ENCODE measurements around the gene STIMATE. TPM values are rescaled to one million over a fixed set of nuclear protein-coding genes. Genes with fewer than 3 reads are reported as not detected.

Gene STIMATE
- total RNA-seq, 2 donors from 2014 or later, result 45.2 to 75.1 TPM

DNA sequence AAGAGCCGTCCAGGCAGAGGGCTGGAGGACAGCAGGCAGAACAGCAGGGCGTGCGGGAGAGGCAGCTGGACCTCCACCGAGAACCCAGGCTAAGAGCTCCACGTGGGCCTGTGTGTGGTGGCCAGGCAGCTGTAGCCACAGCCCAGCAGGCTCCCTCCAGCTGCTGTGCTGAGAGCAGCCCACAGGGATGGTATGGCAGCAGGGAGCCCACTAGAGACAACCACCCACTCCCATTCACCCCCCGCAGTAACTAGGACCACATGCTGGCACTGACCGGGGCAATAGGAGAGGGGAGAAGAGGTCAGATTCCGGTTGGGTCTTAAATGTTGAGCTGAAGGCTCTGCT lies 37.0 kb downstream of the STIMATE start:
- no peak for TF ChIP-seq CTCF (IDR thresholded peaks at IDR 0.05)
- H3K36me3 ChIP-seq, result peaks cover 3% of the 10 kb centered on the region
- ATAC-seq (ENCODE audit: insufficient number of reproducible peaks, low FRiP score, low read depth), result no peak

GRCh38 chr3:52859686-52860423 lies 37.5 kb downstream of the STIMATE start:
- ATAC-seq (ENCODE audit: insufficient number of reproducible peaks, low FRiP score, low read depth) (no peak), DNase-seq (ENCODE audit: low spot score) (no peak)
- Histone ChIP-seq H3K36me3 (peaks cover 3% of the 10 kb centered on the region), H3K4me3 (no peak overlapping the region), H3K27me3 (replicated peaks; ENCODE audit: insufficient read depth) (no peaks in the 10 kb centered on the region), H3K4me1 (ENCODE audit: control insufficient read depth in 1 of 2, low read depth in 2 of 2) (peaks cover 0 to 4% of the 10 kb centered on the region in 2 donors), H3K27ac (no peak overlapping the region), H3K9me3 (no peaks in the 10 kb centered on the region)
- no peak for TF ChIP-seq CTCF (IDR thresholded peaks at IDR 0.05)

More for the DNA sequence above, 37.0 kb downstream of the STIMATE start:
- Histone ChIP-seq H3K9me3 (no peaks in the 10 kb centered on the region), H3K27ac (no peak overlapping the region), H3K27me3 (replicated peaks; ENCODE audit: insufficient read depth) (no peaks in the 10 kb centered on the region), H3K4me1 (ENCODE audit: control insufficient read depth in 1 of 2, low read depth in 2 of 2) (peaks cover 0 to 4% of the 10 kb centered on the region in 2 donors), H3K4me3 (no peak overlapping the region)
- no peak for DNase-seq (ENCODE audit: low spot score)

GRCh38 chr3:52857864-52858263 lies 39.5 kb downstream of the STIMATE start:
- no peaks in the 10 kb centered on the region for H3K9me3 ChIP-seq
- H3K27ac ChIP-seq, result no peak overlapping the region
- peaks cover 3% of the 10 kb centered on the region for H3K36me3 ChIP-seq
- ATAC-seq (ENCODE audit: insufficient number of reproducible peaks, low FRiP score, low read depth) (no peak), DNase-seq (ENCODE audit: low spot score) (no peak)
- H3K4me3 ChIP-seq, result no peak overlapping the region
- H3K4me1 ChIP-seq (ENCODE audit: control insufficient read depth in 1 of 2, low read depth in 2 of 2), result peaks cover 0 to 4% of the 10 kb centered on the region in 2 donors
- TF ChIP-seq CTCF (IDR thresholded peaks at IDR 0.05), result no peak
- no peaks in the 10 kb centered on the region for H3K27me3 ChIP-seq (replicated peaks; ENCODE audit: insufficient read depth)

DNA sequence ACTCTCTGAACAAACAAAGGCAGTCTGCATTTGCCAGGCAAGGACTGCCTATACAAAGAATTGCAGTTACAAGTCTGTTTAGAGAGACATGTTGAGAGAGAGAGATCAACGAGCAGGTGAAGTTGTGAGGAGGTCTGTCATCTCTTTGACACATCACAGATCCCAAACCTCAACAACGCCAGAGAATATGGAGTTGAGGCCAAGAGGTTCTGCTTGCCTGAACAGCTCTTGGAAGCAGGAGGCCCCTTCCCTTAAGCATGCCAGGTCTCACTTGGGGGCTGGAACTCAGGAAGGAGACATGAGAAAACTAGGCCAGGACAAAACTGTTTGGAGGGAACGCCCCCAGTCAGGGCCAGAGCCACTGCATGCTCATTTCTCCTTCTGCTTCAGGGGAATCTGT lies 40.2 kb downstream of the STIMATE start:
- H3K27ac ChIP-seq, result no peak overlapping the region
- H3K4me3 ChIP-seq, result no peak overlapping the region
- TF ChIP-seq CTCF (IDR thresholded peaks at IDR 0.05), result no peak
- H3K27me3 ChIP-seq (replicated peaks; ENCODE audit: insufficient read depth), result no peaks in the 10 kb centered on the region
- ATAC-seq (ENCODE audit: insufficient number of reproducible peaks, low FRiP score, low read depth), result no peak
- no peaks in the 10 kb centered on the region for H3K9me3 ChIP-seq
- no peak for DNase-seq (ENCODE audit: low spot score)
- H3K4me1 ChIP-seq (ENCODE audit: control insufficient read depth in 1 of 2, low read depth in 2 of 2), result peaks cover 0 to 4% of the 10 kb centered on the region in 2 donors
- H3K36me3 ChIP-seq, result peaks cover 8% of the 10 kb centered on the region

GRCh38 chr3:52856666-52857065 lies 40.7 kb downstream of the STIMATE start:
- H3K27ac ChIP-seq, result no peak overlapping the region
- peaks cover 13% of the 10 kb centered on the region for H3K36me3 ChIP-seq

More at GRCh38 chr3:52856666-52857065, 40.7 kb downstream of the STIMATE start:
- H3K27me3 ChIP-seq (replicated peaks; ENCODE audit: insufficient read depth), result no peaks in the 10 kb centered on the region
- H3K4me1 ChIP-seq (ENCODE audit: control insufficient read depth in 1 of 2, low read depth in 2 of 2), result peaks cover 0 to 4% of the 10 kb centered on the region in 2 donors
- H3K9me3 ChIP-seq, result no peaks in the 10 kb centered on the region
- no peak overlapping the region for H3K4me3 ChIP-seq
- ATAC-seq (ENCODE audit: insufficient number of reproducible peaks, low FRiP score, low read depth) (no peak), DNase-seq (ENCODE audit: low spot score) (no peak)
- TF ChIP-seq CTCF (IDR thresholded peaks at IDR 0.05), result no peak

Measured in thoracic aorta (tissue), 2 donors.